Right lobe of liver (tissue), 6 donors: ENCODE measurements around the gene LARP1B. TPM values are rescaled to one million over a fixed set of nuclear protein-coding genes. Genes with fewer than 3 reads are reported as not detected.

Source experiments
- ATAC-seq, 4 donors: fragments of 200-7000 bp; cut with Tn5 transposase; one replicate each; pipeline ENCODE4 v1.9.1; 2020; ENCODE audit warnings: mild to moderate bottlenecking in 4 of 4, moderate library complexity in 4 of 4
- DNase-seq, 3 donors: peaks; one replicate each; pipeline ENCODE4 v3.0.0-alpha.2; 2020
- H3K27ac ChIP-seq, 3 donors: fragments of 200-600 bp; one replicate each; pipeline ENCODE4 v1.8.0; 2022
- H3K27me3 ChIP-seq, 2 donors: fragments of 200-600 bp; one replicate each; pipeline ENCODE4 v1.8.0; 2022
- H3K36me3 ChIP-seq, 4 donors: fragments of 200-600 bp; sonication (generic) in 1 of 4; one replicate each; pipeline versions ENCODE4 v1.5.1 to v1.8.0; 2017 to 2022; ENCODE audit warnings: control low read depth in 1 of 4
- H3K4me1 ChIP-seq, 4 donors: fragments of 200-600 bp; sonication (generic) in 1 of 4; one replicate each; pipeline versions ENCODE4 v1.5.1 to v1.8.0; 2017 to 2022; ENCODE audit warnings: control low read depth in 1 of 4
- H3K4me3 ChIP-seq, 3 donors: fragments of 200-600 bp; one replicate each; pipeline ENCODE4 v1.8.0; 2022
- H3K9me3 ChIP-seq, 4 donors: fragments of 200-600 bp; sonication (generic) in 1 of 4; one replicate each; pipeline versions ENCODE4 v1.5.1 to v1.8.0; 2017 to 2022; ENCODE audit warnings: control low read depth in 1 of 4
- POLR2A ChIP-seq: fragments of 450-650 bp; IDR thresholded peaks from one replicate; pipeline ENCODE4 v1.6.1; 2017; ENCODE audit warnings: antibody characterized with exemption, mild to moderate bottlenecking
- WGBS: methylation state at CpG from one replicate; pipeline ENCODE4 v1.1.6; 2018; ENCODE audit warnings: low coverage, low lambda C conversion rate; ENCODE audit not compliant: insufficient coverage; ENCODE audit errors: missing lambda C conversion rate; 5-methylcytosine and 5-hydroxymethylcytosine counted together
- intact Hi-C, 2 donors: fragments of 100-400 bp; cut with DNase I; formaldehyde crosslinking; loops; one replicate each; pipeline versions ENCODE4 v1.11.2 to v1.14.1; 2022
- total RNA-seq, 6 experiments: library from RNA; depleted of rRNA in 2 of 6; stranded (reverse); fragments of >200 nt in 2 of 6; fragmentation: NEBNext Ultra II Directional in 3 of 6; extraction: Animal tissue kit (Norgen Biotek cat#: 25700) in 3 of 6; gene quantifications; one replicate each; pipeline versions ENCODE4 v1.1.0 to v1.2.4, GENCODE V29; 2016 to 2023
- TF ChIP-seq, protein P1 (sequence below), 4 donors: fragments of 200-600 bp in 3 of 4; fragments of 450-650 bp in 1 of 4; IDR thresholded peaks; one replicate each; pipeline versions ENCODE4 v1.5.1 to v1.8.0; 2016 to 2022; ENCODE audit warnings: antibody characterized with exemption in 4 of 4, mild to moderate bottlenecking in 2 of 4
- donor health status: DM: no; HTN: yes; CAD: no.
- donor health status: DM: no; HTN: no; CAD: no.
- donor health status: DM: no; HTN: no; CAD: no.
- donor health status: DM: no; HTN: yes; CAD: no.
- donor health status: DM: no; HTN: yes; CAD: no.

Gene LARP1B
- total RNA-seq, 6 experiments from 2014 or later = 27.4 to 42.0 (median 31.6) TPM

DNA sequence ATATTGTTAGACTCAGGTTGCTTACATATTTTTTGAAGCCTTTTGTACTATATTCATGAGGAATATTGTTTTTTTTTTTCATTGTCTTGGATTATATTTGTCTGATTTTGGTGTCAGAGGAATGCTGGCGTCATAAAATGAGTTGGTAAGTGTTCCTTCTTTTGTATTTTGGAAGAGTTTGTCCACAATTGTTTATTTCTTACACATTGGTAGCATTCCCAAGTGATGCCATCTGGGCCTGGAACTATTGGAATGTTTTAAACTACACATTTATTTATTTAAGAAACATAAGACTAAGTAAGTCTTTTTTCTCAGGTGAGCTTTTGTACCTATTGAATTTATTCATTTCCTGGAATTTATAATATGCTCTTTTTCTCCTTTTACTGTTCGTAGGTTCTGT lies 107.6 kb downstream of the LARP1B start:
- DNase-seq (no peak), ATAC-seq (no peak)
- H3K9me3 ChIP-seq = no peaks in the 10 kb centered on the region
- WGBS = 93% methylated on average over 2 of the region's 2 CpGs
- no peaks in the 10 kb centered on the region for H3K27me3 ChIP-seq
- H3K4me1 ChIP-seq = no peaks in the 10 kb centered on the region
- H3K27ac ChIP-seq = no peak overlapping the region
- no peaks in the 10 kb centered on the region for H3K36me3 ChIP-seq
- intact Hi-C loops = no loop called here
- H3K4me3 ChIP-seq = no peak overlapping the region
- TF ChIP-seq, protein P1, sequence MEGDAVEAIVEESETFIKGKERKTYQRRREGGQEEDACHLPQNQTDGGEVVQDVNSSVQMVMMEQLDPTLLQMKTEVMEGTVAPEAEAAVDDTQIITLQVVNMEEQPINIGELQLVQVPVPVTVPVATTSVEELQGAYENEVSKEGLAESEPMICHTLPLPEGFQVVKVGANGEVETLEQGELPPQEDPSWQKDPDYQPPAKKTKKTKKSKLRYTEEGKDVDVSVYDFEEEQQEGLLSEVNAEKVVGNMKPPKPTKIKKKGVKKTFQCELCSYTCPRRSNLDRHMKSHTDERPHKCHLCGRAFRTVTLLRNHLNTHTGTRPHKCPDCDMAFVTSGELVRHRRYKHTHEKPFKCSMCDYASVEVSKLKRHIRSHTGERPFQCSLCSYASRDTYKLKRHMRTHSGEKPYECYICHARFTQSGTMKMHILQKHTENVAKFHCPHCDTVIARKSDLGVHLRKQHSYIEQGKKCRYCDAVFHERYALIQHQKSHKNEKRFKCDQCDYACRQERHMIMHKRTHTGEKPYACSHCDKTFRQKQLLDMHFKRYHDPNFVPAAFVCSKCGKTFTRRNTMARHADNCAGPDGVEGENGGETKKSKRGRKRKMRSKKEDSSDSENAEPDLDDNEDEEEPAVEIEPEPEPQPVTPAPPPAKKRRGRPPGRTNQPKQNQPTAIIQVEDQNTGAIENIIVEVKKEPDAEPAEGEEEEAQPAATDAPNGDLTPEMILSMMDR (IDR thresholded peaks at IDR 0.05) = no peak
- no peak for TF ChIP-seq POLR2A

DNA sequence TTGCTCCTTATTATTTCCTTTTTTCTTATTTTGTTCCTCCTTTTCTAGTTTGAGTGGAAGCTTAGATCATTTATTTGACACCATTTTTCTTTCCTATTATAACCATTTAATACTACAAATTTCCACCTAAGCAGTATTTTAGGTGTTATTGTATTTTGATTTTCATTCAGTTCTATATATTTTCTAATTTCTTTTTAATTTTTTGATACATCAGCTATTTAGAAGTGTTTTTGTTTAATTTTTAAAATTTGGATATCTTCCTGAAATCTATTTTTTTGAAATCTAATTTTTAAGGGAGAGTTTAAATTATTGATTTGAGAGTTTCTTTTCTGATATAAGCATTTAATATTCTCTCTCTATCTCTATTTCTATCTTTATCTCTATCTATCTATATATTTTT lies 108.1 kb downstream of the LARP1B start:
- no peaks in the 10 kb centered on the region for H3K27me3 ChIP-seq
- no peaks in the 10 kb centered on the region for H3K9me3 ChIP-seq
- DNase-seq (no peak), ATAC-seq (no peak)
- no peak overlapping the region for H3K4me3 ChIP-seq
- intact Hi-C loops = no loop called here
- H3K27ac ChIP-seq = no peak overlapping the region
- H3K4me1 ChIP-seq = no peaks in the 10 kb centered on the region
- H3K36me3 ChIP-seq = no peaks in the 10 kb centered on the region
- TF ChIP-seq POLR2A = no peak
- TF ChIP-seq, protein P1 (IDR thresholded peaks at IDR 0.05) = no peak

DNA sequence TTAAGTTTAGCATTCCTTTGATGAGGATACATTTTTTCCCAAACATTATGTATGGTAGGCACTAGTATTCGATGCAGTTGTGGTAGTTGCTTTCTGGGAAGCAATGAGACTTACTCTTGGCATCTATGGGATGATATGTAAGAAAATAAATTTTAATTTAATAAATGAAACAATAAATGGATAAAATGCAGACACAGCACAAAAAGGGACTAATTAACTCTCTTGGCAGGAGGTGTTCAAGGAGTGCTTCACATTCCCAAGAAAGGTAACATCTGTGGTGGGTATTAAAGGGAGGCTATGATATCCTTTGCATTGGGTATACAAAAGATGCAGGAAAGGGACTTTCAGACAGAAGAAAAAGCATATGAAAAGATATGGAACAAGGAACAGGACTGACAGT lies 115.5 kb downstream of the LARP1B start:
- Histone ChIP-seq H3K36me3 (peaks cover 0 to 11% (median 0%) of the 10 kb centered on the region in 4 donors), H3K4me3 (no peak overlapping the region), H3K4me1 (no peaks in the 10 kb centered on the region), H3K27ac (no peak overlapping the region), H3K9me3 (no peaks in the 10 kb centered on the region), H3K27me3 (no peaks in the 10 kb centered on the region)
- ATAC-seq (no peak), DNase-seq (no peak)
- WGBS = 100% methylated on average over 1 of the region's 1 CpG
- TF ChIP-seq POLR2A = no peak
- TF ChIP-seq, protein P1 (IDR thresholded peaks at IDR 0.05) = no peak
- intact Hi-C loops = no loop called here

DNA sequence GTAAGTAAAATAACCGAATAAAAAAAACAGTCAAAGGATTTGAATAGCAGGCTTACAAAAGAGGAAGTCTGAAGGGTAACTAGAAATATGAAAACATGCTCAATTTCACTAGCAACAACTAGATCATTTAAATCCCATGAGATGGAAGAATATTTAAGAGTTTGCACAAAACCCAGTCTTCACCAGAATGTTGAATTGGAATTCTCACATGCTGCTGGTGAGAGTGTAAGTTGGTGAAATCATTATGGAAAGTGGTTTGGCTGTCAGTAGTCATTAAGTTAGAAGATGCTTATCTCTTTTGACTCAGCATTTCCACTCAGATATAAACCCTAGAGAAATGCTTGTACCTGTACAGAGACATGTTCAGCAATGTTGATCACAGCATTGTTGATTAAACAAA lies 116.4 kb downstream of the LARP1B start:
- no peak for ATAC-seq
- WGBS = 83% methylated on average over 1 of the region's 1 CpG
- Histone ChIP-seq H3K27me3 (no peaks in the 10 kb centered on the region), H3K36me3 (peaks cover 0 to 11% (median 0%) of the 10 kb centered on the region in 4 donors), H3K4me1 (no peaks in the 10 kb centered on the region), H3K4me3 (no peak overlapping the region), H3K9me3 (no peaks in the 10 kb centered on the region), H3K27ac (no peak overlapping the region)
- no peak for DNase-seq
- TF ChIP-seq, protein P1 (IDR thresholded peaks at IDR 0.05) = no peak
- TF ChIP-seq POLR2A = no peak
- intact Hi-C loops = no loop called here

DNA sequence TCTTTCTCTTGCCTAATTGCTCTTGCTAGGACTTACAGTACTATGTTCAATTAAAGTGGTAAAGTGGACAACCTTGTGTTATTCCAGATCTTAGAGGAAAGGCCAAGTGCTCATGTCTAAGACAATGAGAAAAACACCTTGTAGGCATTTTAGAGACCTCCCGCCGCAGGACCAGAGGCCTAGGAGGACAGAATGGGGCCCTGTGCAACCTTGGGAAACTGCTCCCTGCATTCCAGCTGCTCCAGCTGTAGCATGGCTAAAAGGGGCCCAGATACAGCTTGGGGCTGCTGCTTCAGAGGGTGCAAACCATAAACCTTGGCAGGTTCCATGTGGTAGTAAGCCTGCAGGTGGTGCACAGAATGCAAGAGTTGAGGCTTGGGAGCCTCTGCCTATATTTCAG lies 125.5 kb downstream of the LARP1B start:
- no peaks in the 10 kb centered on the region for H3K36me3 ChIP-seq
- 100% methylated on average over 2 of the region's 2 CpGs for WGBS
- H3K9me3 ChIP-seq = no peaks in the 10 kb centered on the region
- DNase-seq (no peak), ATAC-seq (no peak)
- no peaks in the 10 kb centered on the region for H3K27me3 ChIP-seq
- intact Hi-C loops = no loop called here
- peaks cover 0 to 7% (median 4%) of the 10 kb centered on the region in 4 donors for H3K4me1 ChIP-seq
- no peak for TF ChIP-seq POLR2A
- TF ChIP-seq, protein P1 (IDR thresholded peaks at IDR 0.05) = no peak
- H3K4me3 ChIP-seq = no peak overlapping the region
- no peak overlapping the region for H3K27ac ChIP-seq
